ENCODE results near the gene EFHD1. TPM values are rescaled to one million over a fixed set of nuclear protein-coding genes. Genes with fewer than 3 reads are reported as not detected.
"Not testable (repeated sequence)": the region's sequence is repeated elsewhere in the genome, so short reads cannot be mapped to it uniquely, and the experiment has no call there.

The EFHD1 gene
- total RNA-seq, 3 donors from 2014 or later = 0.16 to 0.69 (median 0.35) TPM

GRCh38 chr2:232632904-232633412, 446 bp upstream of the EFHD1 start:
- DNase-seq = no peak
- H3K27me3 Mint-ChIP-seq (ENCODE audit: low read depth) = peaks cover 56% of the 10 kb centered on the region
- no peaks in the 10 kb centered on the region for H3K36me3 Mint-ChIP-seq (ENCODE audit: insufficient read depth)
- ATAC-seq = peak; percentile 8 to 20
- H3K4me3 Mint-ChIP-seq = peak overlapping the region; percentile 29
- H3K9me3 Mint-ChIP-seq = no peaks in the 10 kb centered on the region
- peaks cover 7% of the 10 kb centered on the region for H3K4me1 Mint-ChIP-seq (ENCODE audit: low read depth)

- ATAC-seq = no peak
- H3K9me3 Mint-ChIP-seq = no peaks in the 10 kb centered on the region
- peak overlapping the region; percentile 29 for H3K4me3 Mint-ChIP-seq
Observed at GRCh38 chr2:232634206-232635150, 1.1 kb downstream of the EFHD1 start.

GRCh38 chr2:232635376-232635775, 2.0 kb downstream of the EFHD1 start:
- ATAC-seq; H3K36me3 Mint-ChIP-seq (ENCODE audit: insufficient read depth); DNase-seq; H3K4me3 Mint-ChIP-seq; H3K4me1 Mint-ChIP-seq (ENCODE audit: low read depth); H3K9me3 Mint-ChIP-seq: not testable (repeated sequence)
- peaks cover 47% of the 10 kb centered on the region for H3K27me3 Mint-ChIP-seq (ENCODE audit: low read depth)

More at GRCh38 chr2:232634206-232635150, 1.1 kb downstream of the EFHD1 start:
- Mint-ChIP-seq H3K36me3 (ENCODE audit: insufficient read depth) (no peaks in the 10 kb centered on the region), H3K4me1 (ENCODE audit: low read depth) (peaks cover 7% of the 10 kb centered on the region), H3K27me3 (ENCODE audit: low read depth) (peaks cover 50% of the 10 kb centered on the region)
- DNase-seq = no peak

GRCh38 chr2:232635820-232636219, 2.4 kb downstream of the EFHD1 start:
- Mint-ChIP-seq H3K4me3 (no peak overlapping the region), H3K27me3 (ENCODE audit: low read depth) (peaks cover 47% of the 10 kb centered on the region), H3K4me1 (ENCODE audit: low read depth) (peaks cover 7% of the 10 kb centered on the region), H3K9me3 (no peaks in the 10 kb centered on the region), H3K36me3 (ENCODE audit: insufficient read depth) (no peaks in the 10 kb centered on the region)
- ATAC-seq (no peak), DNase-seq (no peak)

GRCh38 chr2:232636788-232637420, 3.5 kb downstream of the EFHD1 start:
- H3K4me3 Mint-ChIP-seq = no peak overlapping the region
- peaks cover 43% of the 10 kb centered on the region for H3K27me3 Mint-ChIP-seq (ENCODE audit: low read depth)
- H3K4me1 Mint-ChIP-seq (ENCODE audit: low read depth) = peaks cover 7% of the 10 kb centered on the region
- ATAC-seq = no peak
- no peaks in the 10 kb centered on the region for H3K36me3 Mint-ChIP-seq (ENCODE audit: insufficient read depth)
- no peak for DNase-seq
- no peaks in the 10 kb centered on the region for H3K9me3 Mint-ChIP-seq

GRCh38 chr2:232637866-232638583, 4.6 kb downstream of the EFHD1 start:
- Mint-ChIP-seq H3K4me1 (ENCODE audit: low read depth) (peaks cover 1% of the 10 kb centered on the region), H3K4me3 (no peak overlapping the region), H3K36me3 (ENCODE audit: insufficient read depth) (no peaks in the 10 kb centered on the region), H3K9me3 (no peaks in the 10 kb centered on the region), H3K27me3 (ENCODE audit: low read depth) (peaks cover 34% of the 10 kb centered on the region)
- DNase-seq (no peak), ATAC-seq (no peak)

DNA sequence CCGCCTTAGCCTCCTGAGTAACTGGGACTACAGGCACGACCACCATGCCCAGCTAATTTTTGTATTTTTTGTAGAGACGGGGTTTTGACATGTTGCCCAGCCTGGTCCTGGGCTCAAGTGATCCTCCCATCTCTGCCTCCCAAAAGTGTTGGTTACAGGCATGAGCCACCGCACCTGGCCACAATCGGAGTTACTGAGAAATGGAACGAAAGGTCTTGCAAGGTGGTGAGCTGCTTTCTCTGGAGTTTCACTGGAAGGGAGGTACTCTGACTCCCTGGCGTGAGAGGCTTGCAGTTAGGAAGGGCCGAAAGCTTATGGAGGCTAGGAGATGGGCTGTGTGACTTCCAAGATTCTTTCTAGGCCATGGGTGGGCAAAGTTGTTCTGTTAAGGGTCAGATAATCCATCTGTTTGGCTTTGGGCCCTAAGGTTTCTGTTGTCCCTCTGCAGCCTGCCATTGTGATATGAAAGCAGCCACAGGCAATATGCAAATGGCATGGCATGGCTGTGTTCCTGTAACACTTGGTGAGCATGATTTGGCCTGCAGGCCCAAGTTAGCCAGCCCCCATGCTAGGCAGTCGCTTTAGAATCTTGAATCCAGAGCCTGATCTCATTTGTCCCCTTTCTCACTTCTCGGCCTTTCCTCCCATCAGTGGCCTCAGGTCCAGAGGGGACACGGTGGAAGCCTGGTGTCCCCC, 7.9 kb downstream of the EFHD1 start:
- DNase-seq = no peak
- ATAC-seq = no peak
- H3K4me3 Mint-ChIP-seq = no peak overlapping the region
- H3K4me1 Mint-ChIP-seq (ENCODE audit: low read depth) = no peaks in the 10 kb centered on the region
- H3K27me3 Mint-ChIP-seq (ENCODE audit: low read depth) = peaks cover 29% of the 10 kb centered on the region
- H3K36me3 Mint-ChIP-seq (ENCODE audit: insufficient read depth) = no peaks in the 10 kb centered on the region
- no peaks in the 10 kb centered on the region for H3K9me3 Mint-ChIP-seq

- Mint-ChIP-seq H3K27me3 (ENCODE audit: low read depth) (peaks cover 19% of the 10 kb centered on the region), H3K4me3 (no peak overlapping the region), H3K36me3 (ENCODE audit: insufficient read depth) (no peaks in the 10 kb centered on the region), H3K9me3 (no peaks in the 10 kb centered on the region), H3K4me1 (ENCODE audit: low read depth) (no peaks in the 10 kb centered on the region)
- ATAC-seq = no peak
- no peak for DNase-seq
Observed at GRCh38 chr2:232643147-232643425, 9.7 kb downstream of the EFHD1 start.

GRCh38 chr2:232643813-232644347, 10.5 kb downstream of the EFHD1 start:
- Mint-ChIP-seq H3K4me3 (no peak overlapping the region), H3K36me3 (ENCODE audit: insufficient read depth) (no peaks in the 10 kb centered on the region), H3K4me1 (ENCODE audit: low read depth) (no peaks in the 10 kb centered on the region), H3K9me3 (no peaks in the 10 kb centered on the region), H3K27me3 (ENCODE audit: low read depth) (peaks cover 19% of the 10 kb centered on the region)
- ATAC-seq (no peak), DNase-seq (no peak)

DNA sequence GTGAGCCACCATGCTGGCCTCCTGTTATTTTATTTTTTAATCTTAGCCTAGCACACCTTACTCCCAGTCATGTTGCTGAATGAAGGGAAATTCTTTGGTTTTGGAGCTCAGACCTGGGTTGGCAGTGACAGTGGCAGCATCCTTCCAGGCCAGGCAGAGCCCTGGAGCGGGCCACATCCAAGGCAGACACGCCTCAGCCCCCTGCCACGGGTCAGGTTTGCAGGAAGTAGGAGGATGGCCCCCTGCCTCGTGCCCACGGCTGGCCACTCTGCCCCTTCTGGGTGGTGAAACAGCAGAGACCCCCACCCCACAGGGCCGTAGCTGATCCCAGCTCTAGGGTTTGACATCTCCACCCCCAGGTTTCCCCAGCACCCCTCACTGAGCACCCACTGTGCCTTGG, 11.7 kb downstream of the EFHD1 start:
- H3K4me3 Mint-ChIP-seq = no peak overlapping the region

GRCh38 chr2:232646726-232647125, 13.3 kb downstream of the EFHD1 start:
- Mint-ChIP-seq H3K4me1 (ENCODE audit: low read depth) (no peaks in the 10 kb centered on the region), H3K9me3 (no peaks in the 10 kb centered on the region), H3K4me3 (no peak overlapping the region), H3K27me3 (ENCODE audit: low read depth) (peaks cover 12% of the 10 kb centered on the region), H3K36me3 (ENCODE audit: insufficient read depth) (no peaks in the 10 kb centered on the region)
- ATAC-seq = no peak
- no peak for DNase-seq

More for the DNA sequence above, 11.7 kb downstream of the EFHD1 start:
- peaks cover 13% of the 10 kb centered on the region for H3K27me3 Mint-ChIP-seq (ENCODE audit: low read depth)
- DNase-seq (no peak), ATAC-seq (no peak)
- H3K4me1 Mint-ChIP-seq (ENCODE audit: low read depth) = no peaks in the 10 kb centered on the region
- no peaks in the 10 kb centered on the region for H3K36me3 Mint-ChIP-seq (ENCODE audit: insufficient read depth)
- no peaks in the 10 kb centered on the region for H3K9me3 Mint-ChIP-seq

DNA sequence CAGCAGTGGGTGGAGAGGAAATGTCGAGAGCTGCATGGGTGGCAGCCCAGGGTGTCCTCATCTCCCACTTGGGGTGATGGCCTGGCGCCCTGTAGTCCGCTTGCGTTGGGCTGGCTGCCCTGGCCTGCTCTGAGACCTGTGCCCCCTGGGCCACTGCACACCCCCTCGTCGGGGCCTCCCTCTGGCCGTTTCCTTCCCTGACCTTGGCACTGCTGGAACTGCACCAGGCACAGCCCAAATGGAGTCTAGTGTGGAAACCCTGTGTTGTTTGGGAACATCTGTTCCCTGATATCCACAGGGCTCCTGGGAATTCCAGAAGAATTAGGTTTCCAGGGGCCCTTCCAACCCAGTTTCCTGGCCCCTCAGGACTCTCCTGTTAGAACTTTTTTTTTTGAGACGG, 13.9 kb downstream of the EFHD1 start:
- H3K4me3 Mint-ChIP-seq = no peak overlapping the region
- no peaks in the 10 kb centered on the region for H3K36me3 Mint-ChIP-seq (ENCODE audit: insufficient read depth)
- H3K27me3 Mint-ChIP-seq (ENCODE audit: low read depth) = peaks cover 12% of the 10 kb centered on the region
- H3K4me1 Mint-ChIP-seq (ENCODE audit: low read depth) = no peaks in the 10 kb centered on the region
- no peak for ATAC-seq
- no peak for DNase-seq
- H3K9me3 Mint-ChIP-seq = no peaks in the 10 kb centered on the region

DNA sequence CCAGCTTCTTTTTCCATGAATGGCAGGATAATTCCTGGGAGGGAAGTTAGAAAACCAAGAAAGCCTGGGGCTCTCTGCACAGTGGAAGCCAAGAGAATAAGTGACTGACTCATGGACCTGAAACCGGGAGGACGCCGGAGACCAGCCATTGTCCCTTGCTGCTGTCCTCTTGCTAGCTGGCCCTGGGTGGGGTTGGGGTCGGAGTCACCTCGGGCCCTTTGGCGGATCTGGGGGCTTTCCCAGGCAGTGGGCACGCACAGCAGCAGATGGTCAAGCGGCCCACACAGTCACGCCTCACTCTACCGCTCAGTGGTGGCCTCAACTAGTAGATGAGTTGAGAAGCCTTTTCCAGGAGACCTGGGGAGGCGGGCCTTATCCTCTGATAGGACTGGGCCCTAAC, 15.6 kb downstream of the EFHD1 start:
- Mint-ChIP-seq H3K27me3 (ENCODE audit: low read depth) (peaks cover 10% of the 10 kb centered on the region), H3K36me3 (ENCODE audit: insufficient read depth) (no peaks in the 10 kb centered on the region), H3K4me1 (ENCODE audit: low read depth) (no peaks in the 10 kb centered on the region), H3K9me3 (no peaks in the 10 kb centered on the region), H3K4me3 (no peak overlapping the region)
- ATAC-seq = no peak
- DNase-seq = no peak

DNA sequence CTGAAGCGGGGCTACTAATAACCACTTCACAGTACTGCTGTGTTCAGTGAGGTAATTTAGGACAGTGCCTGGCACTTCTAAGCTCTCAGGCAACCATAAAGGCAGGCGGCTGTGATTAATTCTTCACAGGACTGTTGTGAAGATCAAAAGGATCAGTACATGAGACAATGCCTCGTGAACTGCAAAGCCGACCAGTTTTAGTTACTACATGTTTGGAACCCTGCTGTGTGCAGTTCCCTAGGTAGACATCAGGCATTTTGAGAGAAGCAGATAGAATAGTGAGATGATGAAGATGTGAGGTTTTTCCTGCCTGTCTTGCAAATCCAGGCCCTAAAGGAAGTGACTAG, 19.1 kb downstream of the EFHD1 start:
- no peak for ATAC-seq
- Mint-ChIP-seq H3K9me3 (no peaks in the 10 kb centered on the region), H3K36me3 (ENCODE audit: insufficient read depth) (no peaks in the 10 kb centered on the region), H3K4me3 (no peak overlapping the region), H3K27me3 (ENCODE audit: low read depth) (peaks cover 3% of the 10 kb centered on the region), H3K4me1 (ENCODE audit: low read depth) (no peaks in the 10 kb centered on the region)
- no peak for DNase-seq
